Peyer's patch (tissue), 4 donors: ENCODE data around the gene ROBO1. TPM values are rescaled to one million over a fixed set of nuclear protein-coding genes. Genes with fewer than 3 reads are reported as not detected.

Experiments used
- DNase-seq, 3 donors: peaks; one replicate each; pipeline ENCODE4 v3.0.0-alpha.2; 2017 to 2019
- H3K27ac ChIP-seq, 4 donors: fragments of 200-600 bp; sonication (generic); one replicate each; pipeline ENCODE4 v1.5.1; 2016 to 2019
- H3K27me3 ChIP-seq, 2 donors: fragments of 200-600 bp; sonication (generic); one replicate each; pipeline ENCODE4 v1.5.1; 2019
- H3K36me3 ChIP-seq, 3 donors: fragments of 200-600 bp; sonication (generic); one replicate each; pipeline ENCODE4 v1.5.1; 2016 to 2019
- H3K4me1 ChIP-seq, 4 donors: fragments of 200-600 bp; sonication (generic); one replicate each; pipeline ENCODE4 v1.5.1; 2016 to 2019
- H3K4me3 ChIP-seq, 4 donors: fragments of 200-600 bp; sonication (generic); 1 replicate in 3 of 4; 2 replicates in 1 of 4; pipeline ENCODE4 v1.5.1; 2016 to 2019; ENCODE audit warnings: mild to moderate bottlenecking in 1 of 4
- H3K9me3 ChIP-seq, 4 donors: fragments of 200-600 bp; sonication (generic); one replicate each; pipeline ENCODE4 v1.5.1; 2016 to 2019; ENCODE audit warnings: mild to moderate bottlenecking in 1 of 4
- POLR2A ChIP-seq, 2 donors: fragments of 450-650 bp; IDR thresholded peaks; one replicate each; pipeline ENCODE4 v1.5.1; 2017; ENCODE audit warnings: antibody characterized with exemption in 2 of 2, mild to moderate bottlenecking in 2 of 2, moderate library complexity in 2 of 2
- total RNA-seq, 4 donors: library from RNA; depleted of rRNA; stranded (reverse); fragments of >200 nt; gene quantifications; one replicate each; pipeline ENCODE4 v1.1.0, GENCODE V29; 2016
- TF ChIP-seq, protein P1 (sequence below), 6 experiments: fragments of 450-650 bp in 4 of 6; fragments of 200-600 bp in 2 of 6; sonication (generic) in 1 of 6; IDR thresholded peaks; one replicate each; pipeline ENCODE4 v1.5.1; 2017 to 2019; ENCODE audit warnings: antibody characterized with exemption in 6 of 6, mild to moderate bottlenecking in 3 of 6, moderate library complexity in 1 of 6

ROBO1 gene
- total RNA-seq, 4 donors from 2014 or later, result 9.5 to 41.3 (median 24.2) TPM

- DNase-seq, result no peak
- TF ChIP-seq POLR2A (IDR thresholded peaks at IDR 0.05), result no peak
- TF ChIP-seq, protein P1, sequence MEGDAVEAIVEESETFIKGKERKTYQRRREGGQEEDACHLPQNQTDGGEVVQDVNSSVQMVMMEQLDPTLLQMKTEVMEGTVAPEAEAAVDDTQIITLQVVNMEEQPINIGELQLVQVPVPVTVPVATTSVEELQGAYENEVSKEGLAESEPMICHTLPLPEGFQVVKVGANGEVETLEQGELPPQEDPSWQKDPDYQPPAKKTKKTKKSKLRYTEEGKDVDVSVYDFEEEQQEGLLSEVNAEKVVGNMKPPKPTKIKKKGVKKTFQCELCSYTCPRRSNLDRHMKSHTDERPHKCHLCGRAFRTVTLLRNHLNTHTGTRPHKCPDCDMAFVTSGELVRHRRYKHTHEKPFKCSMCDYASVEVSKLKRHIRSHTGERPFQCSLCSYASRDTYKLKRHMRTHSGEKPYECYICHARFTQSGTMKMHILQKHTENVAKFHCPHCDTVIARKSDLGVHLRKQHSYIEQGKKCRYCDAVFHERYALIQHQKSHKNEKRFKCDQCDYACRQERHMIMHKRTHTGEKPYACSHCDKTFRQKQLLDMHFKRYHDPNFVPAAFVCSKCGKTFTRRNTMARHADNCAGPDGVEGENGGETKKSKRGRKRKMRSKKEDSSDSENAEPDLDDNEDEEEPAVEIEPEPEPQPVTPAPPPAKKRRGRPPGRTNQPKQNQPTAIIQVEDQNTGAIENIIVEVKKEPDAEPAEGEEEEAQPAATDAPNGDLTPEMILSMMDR (IDR thresholded peaks at IDR 0.05), result no peak
- Histone ChIP-seq H3K36me3 (no peaks in the 10 kb centered on the region), H3K27me3 (peaks cover 0 to 6% of the 10 kb centered on the region in 2 donors), H3K4me1 (no peaks in the 10 kb centered on the region), H3K27ac (no peak overlapping the region), H3K4me3 (no peak overlapping the region), H3K9me3 (no peaks in the 10 kb centered on the region)
These were observed 1.9 kb downstream of the ROBO1 start for GRCh38 chr3:79765911-79766310.

GRCh38 chr3:79761441-79761840, 6.4 kb downstream of the ROBO1 start:
- Histone ChIP-seq H3K9me3 (no peaks in the 10 kb centered on the region), H3K27me3 (peaks cover 0 to 2% of the 10 kb centered on the region in 2 donors), H3K4me3 (no peak overlapping the region), H3K36me3 (no peaks in the 10 kb centered on the region), H3K4me1 (no peaks in the 10 kb centered on the region), H3K27ac (no peak overlapping the region)
- no peak for DNase-seq
- TF ChIP-seq POLR2A (IDR thresholded peaks at IDR 0.05), result no peak
- TF ChIP-seq, protein P1 (IDR thresholded peaks at IDR 0.05), result no peak

DNA sequence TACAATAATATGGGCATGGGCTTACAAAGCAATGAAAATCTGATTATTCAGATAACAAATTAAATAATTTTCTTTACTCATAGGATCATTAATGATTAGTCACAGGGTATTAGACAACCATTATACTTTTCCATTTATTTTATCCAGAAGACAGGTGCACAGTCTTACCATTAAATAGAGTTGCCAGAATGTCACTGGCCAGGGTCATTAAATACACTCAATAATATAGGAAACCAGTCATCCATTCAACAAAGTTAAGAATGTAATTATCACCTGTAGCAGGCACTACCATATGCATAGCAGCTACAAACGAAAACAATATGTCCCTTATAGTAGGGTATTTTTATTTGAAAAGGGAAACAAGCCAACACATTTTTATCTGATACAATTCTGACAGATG, 16.1 kb downstream of the ROBO1 start:
- H3K27ac ChIP-seq, result no peak overlapping the region

DNA sequence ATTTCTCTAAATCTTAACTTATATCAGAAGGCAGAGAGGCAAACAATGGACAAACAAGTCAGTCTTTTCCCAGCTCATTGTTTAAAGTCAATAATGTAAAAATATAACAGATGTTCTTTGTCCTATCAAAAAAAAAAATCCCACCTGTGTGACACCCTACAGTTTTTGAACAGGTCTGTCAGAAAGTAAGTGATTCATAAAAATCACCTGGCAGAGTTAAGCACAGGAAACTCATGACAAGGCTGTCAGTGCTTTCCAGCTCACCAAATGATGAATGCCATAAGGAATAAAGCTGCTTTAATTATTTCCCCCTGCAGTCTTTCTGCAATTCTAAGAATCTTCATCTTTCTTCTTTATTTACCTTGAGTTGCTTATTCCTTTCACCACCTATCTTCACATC, 30.3 kb downstream of the ROBO1 start:
- DNase-seq, result no peak
- TF ChIP-seq, protein P1 (IDR thresholded peaks at IDR 0.05), result no peak
- TF ChIP-seq POLR2A (IDR thresholded peaks at IDR 0.05), result no peak
- no peaks in the 10 kb centered on the region for H3K9me3 ChIP-seq

More for the DNA sequence above, 16.1 kb downstream of the ROBO1 start:
- no peaks in the 10 kb centered on the region for H3K27me3 ChIP-seq
- H3K36me3 ChIP-seq, result no peaks in the 10 kb centered on the region
- H3K4me3 ChIP-seq, result no peak overlapping the region
- H3K9me3 ChIP-seq, result no peaks in the 10 kb centered on the region
- no peaks in the 10 kb centered on the region for H3K4me1 ChIP-seq
- DNase-seq, result no peak
- no peak for TF ChIP-seq POLR2A (IDR thresholded peaks at IDR 0.05)
- TF ChIP-seq, protein P1 (IDR thresholded peaks at IDR 0.05), result no peak

GRCh38 chr3:79729096-79729495, 38.7 kb downstream of the ROBO1 start:
- DNase-seq, result no peak
- H3K36me3 ChIP-seq, result no peaks in the 10 kb centered on the region
- H3K9me3 ChIP-seq, result no peaks in the 10 kb centered on the region
- no peaks in the 10 kb centered on the region for H3K27me3 ChIP-seq
- TF ChIP-seq, protein P1 (IDR thresholded peaks at IDR 0.05), result no peak
- no peak for TF ChIP-seq POLR2A (IDR thresholded peaks at IDR 0.05)
- no peak overlapping the region for H3K4me3 ChIP-seq
- no peaks in the 10 kb centered on the region for H3K4me1 ChIP-seq
- H3K27ac ChIP-seq, result no peak overlapping the region

More for the DNA sequence above, 30.3 kb downstream of the ROBO1 start:
- Histone ChIP-seq H3K4me3 (no peak overlapping the region), H3K27me3 (no peaks in the 10 kb centered on the region), H3K4me1 (no peaks in the 10 kb centered on the region), H3K36me3 (no peaks in the 10 kb centered on the region), H3K27ac (no peak overlapping the region)

DNA sequence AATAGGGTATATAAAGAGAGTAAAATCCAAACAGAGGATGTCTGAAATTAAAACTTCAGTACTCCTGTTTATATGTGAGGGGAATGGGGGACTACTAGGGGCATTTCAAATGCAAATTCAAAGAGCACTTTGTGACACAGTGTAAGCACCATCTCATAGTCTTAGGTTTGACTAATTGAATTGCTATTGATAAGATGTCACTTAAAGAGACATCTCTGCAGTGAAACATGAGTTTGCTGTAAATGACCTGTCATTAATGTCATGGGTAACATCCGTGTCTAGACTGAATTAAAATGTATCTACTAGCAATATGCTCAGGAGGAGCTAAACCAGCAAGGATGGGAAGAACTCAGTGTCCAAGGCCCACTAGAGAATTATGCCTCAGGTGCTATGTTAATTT, 41.0 kb downstream of the ROBO1 start:
- TF ChIP-seq, protein P1 (IDR thresholded peaks at IDR 0.05), result no peak
- TF ChIP-seq POLR2A (IDR thresholded peaks at IDR 0.05), result no peak
- Histone ChIP-seq H3K9me3 (no peaks in the 10 kb centered on the region), H3K36me3 (no peaks in the 10 kb centered on the region), H3K4me3 (no peak overlapping the region), H3K27me3 (no peaks in the 10 kb centered on the region), H3K27ac (no peak overlapping the region), H3K4me1 (no peaks in the 10 kb centered on the region)
- DNase-seq, result no peak
